GM18868 (cell line): ENCODE measurements around the gene TANC1.
"Not testable (repeated sequence)": the region's sequence is repeated elsewhere in the genome, so short reads cannot be mapped to it uniquely, and the experiment has no call there.

Experiments used
- ATAC-seq: cut with Tn5 transposase; IDR thresholded peaks from one replicate; pipeline ENCODE4 v1.9.1; 2021; ENCODE audit warnings: mild to moderate bottlenecking, moderate library complexity; ENCODE audit not compliant: unreplicated experiment

Gene TANC1

GRCh38 chr2:159022019-159022418 is 53.6 kb downstream of the TANC1 start:
- no peak for ATAC-seq

- no peak for ATAC-seq
Observed at GRCh38 chr2:159026170-159026569, 57.7 kb downstream of the TANC1 start.

GRCh38 chr2:159028776-159029175 is 60.3 kb downstream of the TANC1 start:
- no peak for ATAC-seq

GRCh38 chr2:159029936-159030335 is 61.5 kb downstream of the TANC1 start:
- no peak for ATAC-seq

- ATAC-seq = no peak
Observed at GRCh38 chr2:159030674-159031380, 62.4 kb downstream of the TANC1 start.

- ATAC-seq = no peak
Observed at GRCh38 chr2:159032146-159032545, 63.7 kb downstream of the TANC1 start.

GRCh38 chr2:159032580-159032979 is 64.1 kb downstream of the TANC1 start:
- ATAC-seq = no peak

- ATAC-seq = peak; percentile 53
Observed at GRCh38 chr2:159034713-159035112, 66.3 kb downstream of the TANC1 start.

- ATAC-seq = no peak
Observed at GRCh38 chr2:159035790-159036411, 67.5 kb downstream of the TANC1 start.

- ATAC-seq = not testable (repeated sequence)
Observed at GRCh38 chr2:159036461-159036860, 68.0 kb downstream of the TANC1 start.

GRCh38 chr2:159041328-159041727 is 72.9 kb downstream of the TANC1 start:
- not testable (repeated sequence) for ATAC-seq

- no peak for ATAC-seq
Observed at GRCh38 chr2:159042115-159042850, 73.8 kb downstream of the TANC1 start.

GRCh38 chr2:159043710-159044109 is 75.3 kb downstream of the TANC1 start:
- no peak for ATAC-seq

GRCh38 chr2:159044804-159045286 is 76.4 kb downstream of the TANC1 start:
- ATAC-seq = no peak

GRCh38 chr2:159045545-159046454 is 77.4 kb downstream of the TANC1 start:
- ATAC-seq = no peak

- no peak for ATAC-seq
Observed at GRCh38 chr2:159046966-159047365, 78.5 kb downstream of the TANC1 start.

GRCh38 chr2:159050426-159050825 is 82.0 kb downstream of the TANC1 start:
- peak; percentile 45 for ATAC-seq

GRCh38 chr2:159051133-159051532 is 82.7 kb downstream of the TANC1 start:
- ATAC-seq = no peak

GRCh38 chr2:159051661-159052060 is 83.2 kb downstream of the TANC1 start:
- ATAC-seq = no peak

- ATAC-seq = no peak
Observed at GRCh38 chr2:159052157-159052601, 83.7 kb downstream of the TANC1 start.
